Measurements from ENCODE around the gene AP1G2.
"Not testable (repeated sequence)": the region's sequence is repeated elsewhere in the genome, so short reads cannot be mapped to it uniquely, and the experiment has no call there.

AP1G2 gene, protein sequence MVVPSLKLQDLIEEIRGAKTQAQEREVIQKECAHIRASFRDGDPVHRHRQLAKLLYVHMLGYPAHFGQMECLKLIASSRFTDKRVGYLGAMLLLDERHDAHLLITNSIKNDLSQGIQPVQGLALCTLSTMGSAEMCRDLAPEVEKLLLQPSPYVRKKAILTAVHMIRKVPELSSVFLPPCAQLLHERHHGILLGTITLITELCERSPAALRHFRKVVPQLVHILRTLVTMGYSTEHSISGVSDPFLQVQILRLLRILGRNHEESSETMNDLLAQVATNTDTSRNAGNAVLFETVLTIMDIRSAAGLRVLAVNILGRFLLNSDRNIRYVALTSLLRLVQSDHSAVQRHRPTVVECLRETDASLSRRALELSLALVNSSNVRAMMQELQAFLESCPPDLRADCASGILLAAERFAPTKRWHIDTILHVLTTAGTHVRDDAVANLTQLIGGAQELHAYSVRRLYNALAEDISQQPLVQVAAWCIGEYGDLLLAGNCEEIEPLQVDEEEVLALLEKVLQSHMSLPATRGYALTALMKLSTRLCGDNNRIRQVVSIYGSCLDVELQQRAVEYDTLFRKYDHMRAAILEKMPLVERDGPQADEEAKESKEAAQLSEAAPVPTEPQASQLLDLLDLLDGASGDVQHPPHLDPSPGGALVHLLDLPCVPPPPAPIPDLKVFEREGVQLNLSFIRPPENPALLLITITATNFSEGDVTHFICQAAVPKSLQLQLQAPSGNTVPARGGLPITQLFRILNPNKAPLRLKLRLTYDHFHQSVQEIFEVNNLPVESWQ

DNA sequence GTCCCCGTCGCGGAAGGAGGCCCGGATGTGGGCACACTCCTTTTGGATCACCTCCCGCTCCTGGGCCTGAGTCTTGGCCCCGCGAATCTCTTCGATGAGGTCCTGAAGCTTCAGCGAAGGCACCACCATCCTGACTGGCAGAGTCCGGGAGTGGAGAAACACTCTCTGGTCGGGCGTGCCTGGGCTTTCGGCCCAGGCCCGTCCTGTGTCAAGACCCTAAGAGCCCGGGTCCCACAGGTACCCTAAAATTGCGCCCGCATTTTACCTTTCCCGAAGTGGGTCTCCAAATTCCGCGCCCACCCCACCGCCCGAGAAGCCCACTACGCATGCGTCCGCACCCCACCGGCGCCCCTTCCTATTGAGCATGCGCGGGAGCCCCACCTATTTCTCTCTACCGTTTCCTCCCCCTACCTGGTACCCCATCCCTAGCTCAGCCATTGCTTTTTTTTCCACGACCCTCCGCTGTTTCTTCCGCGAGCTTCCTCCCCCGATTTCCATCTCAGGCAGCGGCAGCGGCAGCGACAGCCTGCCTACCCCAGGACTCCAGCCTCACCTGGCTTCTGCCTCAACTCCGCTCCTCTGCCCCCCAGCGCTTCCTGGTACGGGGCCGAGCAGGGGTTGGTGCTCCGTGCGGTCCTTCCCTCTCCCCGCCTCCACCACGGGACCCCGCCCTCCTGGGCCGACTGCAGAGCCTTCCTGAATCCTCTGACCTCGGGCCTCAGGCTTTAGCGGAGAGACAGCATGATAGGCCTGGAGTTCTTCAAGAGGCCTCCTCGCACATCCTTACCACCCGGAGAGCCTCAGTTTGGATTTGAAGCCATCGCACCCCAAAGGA lies at the start of gene AP1G2:
Gene AP1G2, minus strand, starts transcription at position 606 of the 835 bp plus-strand sequence. Its CDS starts 477 bp downstream, at position 129.
- peak; percentile 86 for DNase-seq

DNA sequence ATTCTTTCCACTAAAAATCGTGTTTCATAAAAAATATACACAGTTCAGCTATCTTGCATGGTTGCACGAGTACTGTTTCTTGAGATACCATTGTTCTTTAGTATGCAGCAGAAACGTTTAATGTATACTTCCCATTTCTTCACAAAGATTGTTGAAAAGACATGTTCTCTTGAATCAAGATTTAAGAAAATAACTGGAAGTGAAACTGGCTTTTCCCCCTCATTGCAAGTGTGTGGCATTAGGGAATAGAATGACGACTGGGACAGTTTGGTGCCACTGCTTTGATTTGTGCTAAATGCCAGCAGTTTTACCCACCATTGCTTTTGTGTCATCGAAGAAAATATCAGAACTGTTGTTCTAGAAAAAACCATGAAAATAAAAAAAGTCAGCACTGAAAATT lies 48.3 kb upstream of the AP1G2 start:
- DNase-seq: no peak

DNA sequence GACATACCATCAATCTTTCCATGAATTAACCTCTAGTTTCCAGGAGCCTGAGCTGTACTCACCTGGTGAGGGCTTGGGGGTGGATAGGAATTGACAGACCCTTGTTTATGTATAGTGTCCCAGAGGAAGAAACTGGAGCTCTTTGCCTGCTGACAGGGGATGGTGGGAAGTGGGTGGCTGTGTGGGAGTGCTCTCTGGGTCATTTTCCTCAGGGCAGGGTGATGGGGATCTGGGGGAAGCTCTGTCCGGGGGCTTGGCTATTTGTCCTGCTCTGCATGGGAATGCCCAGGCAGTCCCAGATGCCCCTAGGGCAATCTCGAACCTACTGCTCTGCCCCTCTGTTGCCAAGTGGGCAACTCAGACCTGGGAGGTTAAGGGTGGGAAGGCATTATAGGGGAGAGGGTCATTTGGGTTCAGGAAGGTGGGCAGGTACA lies 46.8 kb upstream of the AP1G2 start:
- no peak for DNase-seq

DNA sequence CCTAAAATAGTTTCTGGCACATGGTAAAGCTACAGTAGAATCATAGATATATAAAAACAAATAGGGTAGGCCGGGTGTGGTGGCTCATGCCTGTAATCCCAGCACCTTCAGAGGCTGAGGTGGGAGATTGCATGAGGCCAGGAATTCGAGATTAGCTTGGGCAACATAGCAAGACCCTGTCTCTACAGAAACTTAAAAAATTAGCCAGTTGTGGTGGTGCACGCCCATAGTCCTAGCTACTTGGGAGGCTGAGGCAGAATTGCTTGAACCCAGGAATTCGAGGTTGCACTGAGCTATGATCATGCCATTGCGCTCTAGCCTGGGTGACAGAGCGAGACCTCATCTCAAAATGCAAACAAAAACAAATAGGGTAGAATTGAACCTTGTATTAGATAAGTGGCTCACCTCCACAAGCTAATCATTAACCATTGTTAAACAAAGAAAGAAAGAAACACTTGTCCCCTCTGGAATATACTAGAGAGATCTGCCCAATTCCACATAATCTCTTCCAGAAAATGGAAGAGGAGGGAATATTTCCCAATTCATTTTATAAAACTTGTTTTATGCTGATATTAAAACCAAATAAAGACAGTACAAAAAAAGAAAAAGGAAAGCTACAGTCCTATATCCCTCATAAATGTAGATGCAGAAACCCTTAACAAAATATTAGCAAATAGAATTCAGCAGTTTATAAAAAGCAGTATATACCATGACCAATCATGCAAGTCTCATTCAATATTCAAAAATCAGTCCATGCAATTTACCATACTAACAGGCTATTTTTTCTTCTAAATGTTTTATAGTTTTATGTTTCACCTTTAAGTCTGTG lies 45.9 kb upstream of the AP1G2 start:
- DNase-seq: no peak

DNA sequence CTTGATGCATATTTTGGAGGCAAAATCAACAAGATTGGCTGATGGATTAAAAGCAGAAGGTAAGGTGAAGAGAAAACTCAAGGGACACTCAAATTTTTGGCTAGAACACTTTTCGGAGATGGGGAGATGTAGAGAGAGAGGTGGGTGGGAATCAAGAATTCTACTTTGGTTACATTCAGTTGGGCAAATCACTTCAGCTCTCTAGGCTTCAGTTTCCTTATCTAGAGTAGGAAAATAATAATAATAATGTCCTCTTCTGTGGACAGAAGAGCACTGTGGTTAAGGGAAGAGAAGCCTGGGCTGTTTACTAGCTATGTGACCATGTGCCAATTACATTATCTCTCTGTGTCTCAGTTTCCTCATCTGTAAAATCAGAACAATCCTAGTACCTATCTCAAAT lies 45.2 kb upstream of the AP1G2 start:
- no peak for DNase-seq

DNA sequence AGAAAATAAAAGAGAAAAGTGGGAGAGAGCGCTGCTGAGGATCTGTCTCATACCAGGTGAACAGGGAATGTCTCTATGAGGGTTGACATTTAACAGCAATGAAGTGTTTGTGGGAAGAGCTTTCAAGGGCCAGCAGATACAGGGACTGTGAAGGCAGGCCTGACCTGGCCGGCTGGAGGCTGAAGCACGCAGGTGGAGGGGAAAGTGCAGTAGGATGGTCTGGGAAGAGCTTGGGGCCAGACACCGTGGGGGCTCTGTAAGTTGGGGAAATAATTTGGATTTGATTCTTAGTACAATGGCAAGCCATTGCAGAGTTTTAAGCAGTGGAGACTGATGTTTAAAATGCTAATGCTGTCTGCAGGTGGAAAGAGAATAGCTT lies 44.8 kb upstream of the AP1G2 start:
- no peak for DNase-seq

DNA sequence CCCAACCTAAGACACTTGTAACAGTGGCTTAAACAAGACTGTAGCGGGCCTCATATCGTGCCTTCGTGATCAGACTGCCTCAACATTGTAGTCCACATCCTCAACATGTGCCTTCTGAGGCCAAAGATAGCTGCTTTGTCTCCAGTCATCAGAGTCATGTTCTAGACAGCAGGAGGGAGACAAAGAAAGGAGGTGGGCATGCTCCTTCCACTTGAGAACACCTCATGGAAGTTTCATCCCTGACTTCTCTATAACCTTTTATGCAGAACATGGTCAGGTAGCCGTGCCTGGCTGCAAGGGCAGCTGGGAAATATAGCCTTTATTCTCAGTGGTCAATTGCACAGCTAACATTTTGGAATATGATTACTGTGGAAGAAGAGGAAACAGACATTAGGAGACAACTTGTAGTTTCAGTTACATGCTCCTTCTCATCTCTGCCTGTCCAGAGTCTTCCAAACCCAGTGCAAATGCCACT lies 43.3 kb upstream of the AP1G2 start:
- no peak for DNase-seq

DNA sequence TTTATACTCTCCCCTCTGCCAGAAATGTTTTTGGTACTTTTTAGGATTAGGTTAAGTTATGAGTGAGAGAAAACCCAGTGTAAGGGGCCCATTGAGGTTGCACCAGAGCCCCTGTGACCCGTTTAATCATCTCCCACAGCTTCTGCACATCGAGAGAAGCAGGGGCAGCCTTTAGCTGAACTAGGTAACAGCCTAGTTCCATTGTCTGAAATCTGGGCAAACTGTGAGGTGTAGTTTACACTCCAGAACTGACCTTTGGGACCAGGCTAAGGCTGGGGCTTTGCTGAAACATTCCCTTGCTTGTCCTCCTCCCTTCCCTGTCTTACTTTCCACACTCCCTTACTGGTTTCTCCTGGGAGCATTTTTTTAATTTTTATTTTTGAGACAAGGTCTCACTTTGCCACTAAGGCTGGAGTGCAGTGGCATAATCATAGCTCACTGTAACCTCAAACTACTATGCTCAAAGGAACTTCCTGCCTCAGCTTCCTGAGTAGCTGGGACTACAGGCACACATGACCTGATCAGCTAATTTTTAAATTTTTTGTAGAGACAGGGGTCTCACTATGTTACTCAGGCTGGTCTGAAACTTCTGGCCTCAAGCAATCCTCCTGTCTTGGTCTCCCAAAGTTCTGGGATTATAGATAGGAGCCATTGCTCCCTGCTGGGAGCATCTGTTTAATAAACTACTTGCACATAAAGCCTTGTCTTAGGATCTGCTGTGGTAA lies 42.7 kb upstream of the AP1G2 start:
- DNase-seq: no peak

DNA sequence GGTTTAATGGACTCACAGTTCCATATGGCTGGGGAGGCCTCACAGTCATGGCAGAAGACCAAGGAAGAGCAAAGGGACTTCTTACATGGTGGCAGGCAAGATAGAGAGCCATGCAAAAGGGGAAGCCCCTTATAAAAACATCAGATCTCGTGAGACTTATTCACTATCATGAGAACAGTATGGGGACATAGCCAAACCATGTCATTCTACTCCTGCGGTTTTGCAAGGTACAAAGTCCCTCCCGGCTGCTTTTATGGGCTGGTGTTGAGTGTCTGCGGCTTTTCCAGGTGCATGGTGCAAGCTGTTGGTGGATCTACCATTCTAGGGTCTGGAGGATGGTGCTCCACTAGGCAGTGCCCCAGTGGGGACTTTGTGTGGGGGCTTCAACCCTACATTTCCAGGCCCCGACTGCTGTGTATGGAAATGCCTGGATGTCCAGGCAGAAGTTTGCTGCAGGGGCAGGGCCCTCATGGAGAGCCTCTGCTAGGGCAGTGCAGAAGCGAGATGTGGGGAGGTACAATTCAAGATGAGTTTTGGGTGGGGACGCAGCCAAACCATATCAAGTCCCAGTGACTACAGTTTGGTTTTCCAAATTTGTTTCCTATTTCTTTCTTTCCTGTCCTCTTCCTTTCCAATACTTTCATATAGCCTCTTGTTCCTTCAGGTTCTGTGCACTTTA lies 42.0 kb upstream of the AP1G2 start:
- not testable (repeated sequence) for DNase-seq

DNA sequence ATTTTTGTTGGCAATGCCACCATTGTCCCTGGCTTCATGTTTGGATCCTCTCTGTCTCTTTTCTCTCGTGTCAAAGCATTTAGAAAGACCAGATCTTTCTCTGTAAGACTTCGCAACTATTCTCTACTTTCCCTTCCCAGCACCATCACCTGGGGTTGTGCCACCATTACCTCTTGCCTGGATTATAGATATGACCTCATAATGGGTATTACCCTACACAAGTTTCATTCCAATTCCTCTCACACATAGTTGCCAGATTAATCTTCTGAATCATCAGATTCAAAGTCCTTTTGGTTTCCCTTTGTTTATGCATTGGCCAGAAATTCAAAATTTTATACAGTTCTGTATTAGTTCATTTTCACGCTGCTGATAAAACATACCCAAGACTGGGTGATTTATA lies 41.4 kb upstream of the AP1G2 start:
- no peak for DNase-seq

DNA sequence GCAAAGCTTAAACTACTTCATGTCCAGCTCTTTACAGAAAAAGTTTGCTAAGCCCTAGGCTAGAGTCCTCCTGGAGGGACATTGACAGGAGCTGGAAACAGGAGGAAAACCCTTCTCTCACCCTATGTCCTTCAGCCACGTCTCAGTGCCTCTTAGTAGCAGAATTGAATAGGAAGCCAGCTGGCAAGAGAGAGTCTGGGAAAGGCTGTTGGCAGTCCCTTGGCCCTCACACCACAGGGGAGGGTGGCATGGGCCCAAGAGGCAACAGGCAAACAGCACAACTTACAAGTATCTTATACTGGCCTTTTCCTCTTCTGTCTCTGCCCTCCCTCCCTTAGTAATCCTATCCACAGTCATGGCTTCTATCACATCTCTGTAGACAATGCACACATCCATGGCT lies 40.9 kb upstream of the AP1G2 start:
- no peak for DNase-seq

DNA sequence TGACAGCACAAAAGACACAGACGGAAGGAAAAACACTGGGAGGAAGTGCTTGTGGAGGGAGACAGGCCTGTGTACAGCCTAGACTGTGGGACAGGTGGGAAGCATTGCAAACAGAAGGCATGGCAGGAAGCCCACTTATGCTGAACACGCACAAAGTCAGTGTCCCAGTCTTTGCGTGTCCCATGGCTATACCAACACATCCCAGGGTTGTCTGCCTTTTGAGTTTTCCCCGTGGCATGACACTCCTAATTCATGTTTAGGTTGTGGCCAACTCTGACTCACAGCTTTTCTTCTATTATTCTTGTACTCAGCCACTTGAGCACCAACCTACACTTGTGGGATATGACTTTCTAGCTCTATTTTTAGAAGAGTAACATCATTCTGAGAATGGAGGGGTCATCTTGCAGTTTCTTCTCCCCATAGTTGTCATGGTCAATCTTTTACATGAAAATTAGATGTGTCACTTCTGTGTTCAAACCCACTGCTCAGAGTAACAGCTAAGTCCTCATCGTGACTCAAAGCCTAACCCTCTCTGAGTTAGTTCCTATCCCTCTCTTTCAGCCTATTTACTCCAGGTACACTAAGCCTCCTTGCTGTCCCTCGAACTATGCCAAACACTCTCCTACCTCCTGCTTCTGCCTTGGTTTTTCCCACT lies 38.5 kb upstream of the AP1G2 start:
- no peak for DNase-seq

DNA sequence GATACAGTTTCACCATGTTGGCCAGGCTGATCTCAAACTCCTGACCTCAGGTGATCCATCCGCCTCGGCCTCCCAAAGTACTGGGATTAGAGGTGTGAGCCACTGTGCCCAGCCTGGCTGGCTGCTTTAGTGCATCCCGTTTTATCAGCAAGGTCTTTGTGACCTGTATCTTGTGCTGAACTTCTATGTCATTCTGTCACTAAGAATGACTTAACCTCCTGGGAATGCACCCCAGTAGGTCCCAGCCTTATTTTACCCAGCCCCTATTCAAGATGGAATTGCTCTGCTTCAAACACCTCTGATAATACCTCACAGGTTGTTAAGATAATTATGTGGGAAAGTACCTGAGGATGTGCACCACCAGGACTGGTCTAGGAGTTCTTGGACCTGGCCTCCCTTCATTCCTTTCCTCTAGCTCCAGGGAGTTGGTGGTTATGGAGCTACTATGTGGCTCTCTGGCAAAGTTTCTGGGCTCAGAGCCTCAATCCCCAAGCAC lies 37.1 kb upstream of the AP1G2 start:
- DNase-seq: no peak

DNA sequence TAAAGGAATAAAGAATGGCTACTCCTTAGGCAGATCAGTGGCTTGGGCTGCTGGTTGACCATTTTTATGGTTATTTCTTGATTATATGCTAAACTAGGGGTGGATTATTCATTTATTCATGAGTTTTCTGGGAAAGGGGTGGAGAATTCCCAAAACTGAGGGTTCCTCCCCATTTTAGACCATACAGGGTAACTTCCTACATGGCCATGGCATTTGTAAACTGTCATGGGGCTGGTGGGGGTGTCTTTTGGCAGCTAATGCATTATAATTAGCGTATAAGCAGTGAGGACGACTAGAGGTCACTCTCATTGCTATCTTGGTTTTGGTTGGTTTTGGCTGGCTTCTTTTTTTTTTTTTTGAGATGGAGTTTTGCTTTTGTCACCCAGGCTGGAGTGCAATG lies 36.6 kb upstream of the AP1G2 start:
- no peak for DNase-seq

DNA sequence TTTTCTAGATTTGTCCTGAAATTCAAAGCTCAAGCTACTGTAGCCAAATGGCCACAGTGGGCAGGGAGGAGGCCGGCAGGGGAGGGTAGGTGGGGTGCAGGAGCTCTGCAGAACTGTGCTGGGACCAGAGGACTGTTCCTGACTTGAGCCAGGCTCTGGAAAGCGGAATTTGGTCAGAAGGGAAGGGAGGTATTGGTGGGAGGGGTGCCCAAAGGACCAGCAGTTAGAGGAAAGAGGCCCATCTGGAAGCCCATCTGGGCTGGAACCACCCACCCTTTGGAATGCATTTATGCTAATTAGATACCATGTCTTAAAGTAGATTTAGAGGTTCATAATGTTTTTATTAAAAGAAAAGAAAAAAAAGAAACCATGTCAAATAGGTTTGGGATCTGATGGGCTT lies 35.5 kb upstream of the AP1G2 start:
- no peak for DNase-seq

DNA sequence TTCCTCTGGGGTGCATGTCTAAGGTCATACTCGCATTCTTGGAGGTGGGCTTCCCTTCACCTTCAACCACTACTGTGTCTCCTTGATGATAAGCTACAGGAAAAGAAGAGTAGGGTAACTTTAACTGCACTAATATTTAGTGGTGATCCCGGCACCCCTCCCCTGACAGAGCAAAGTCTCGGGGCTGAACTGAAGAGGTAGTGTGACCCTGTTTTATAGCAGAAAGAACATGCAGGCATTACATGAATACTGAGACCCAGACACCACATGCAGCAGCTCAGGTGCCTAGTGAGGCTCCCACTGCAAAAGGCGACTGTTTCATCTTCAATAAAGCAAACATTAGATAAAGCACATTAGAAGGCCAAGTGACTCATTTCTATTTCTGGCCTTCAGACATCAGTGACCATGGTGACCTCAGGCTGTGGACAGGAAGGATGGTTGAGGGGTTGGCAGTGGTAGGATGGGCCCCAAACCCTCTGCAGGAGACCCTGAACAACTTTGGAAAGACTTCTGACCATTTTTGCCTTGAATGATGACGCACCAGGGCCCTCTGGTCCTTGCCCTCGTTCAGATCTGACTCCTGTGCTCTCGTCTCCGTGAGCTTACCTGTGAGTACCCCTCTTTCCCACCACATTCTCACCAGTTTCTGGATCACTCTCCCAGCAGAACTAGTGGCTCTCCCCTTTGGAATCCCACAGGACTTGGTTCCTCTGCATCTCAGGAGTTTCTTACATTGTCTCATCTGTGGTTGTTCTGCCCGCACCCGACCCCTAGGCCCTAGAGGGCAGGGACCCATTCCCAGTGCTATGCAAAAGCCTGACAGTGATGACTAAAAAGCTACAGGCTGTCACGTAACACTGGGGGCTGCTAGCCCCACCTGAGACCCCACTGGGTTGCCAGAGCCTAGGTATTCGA lies 34.8 kb upstream of the AP1G2 start:
- no peak for DNase-seq

DNA sequence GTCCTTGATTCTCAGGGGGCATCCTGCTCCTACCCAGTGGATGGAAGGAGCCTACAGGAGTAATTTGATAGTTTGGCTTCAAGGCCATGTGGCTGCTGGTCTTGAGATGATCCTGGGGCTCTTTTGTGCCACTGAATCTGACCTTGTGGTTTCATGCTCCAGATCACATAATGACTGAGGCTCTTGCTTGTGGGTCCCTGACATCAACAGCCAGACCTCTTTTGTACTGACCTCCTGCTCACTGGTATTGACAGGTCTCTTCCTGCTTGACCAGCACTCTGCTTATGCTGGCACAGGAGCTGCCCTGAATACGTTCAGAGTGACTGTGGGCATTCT lies 34.2 kb upstream of the AP1G2 start:
- DNase-seq: no peak

DNA sequence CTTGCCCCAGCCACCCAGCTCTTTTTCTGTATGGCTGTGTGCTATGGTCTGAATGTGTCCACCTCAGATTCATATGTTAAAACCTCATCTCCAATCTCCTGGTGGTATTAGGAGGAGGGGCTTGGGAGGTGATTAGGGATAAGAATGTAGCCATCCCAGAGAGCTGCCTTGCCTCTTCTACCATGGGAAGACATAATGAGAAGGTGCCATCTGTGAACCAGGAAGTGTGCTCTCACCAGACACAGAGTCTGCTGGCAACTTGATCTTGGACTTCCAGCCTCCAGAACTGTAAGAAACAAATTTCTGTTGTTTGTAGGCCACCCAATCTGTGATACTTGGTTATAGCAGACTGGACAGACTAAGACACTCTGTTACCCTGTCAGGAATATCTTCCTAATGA lies 33.8 kb upstream of the AP1G2 start:
- no peak for DNase-seq

DNA sequence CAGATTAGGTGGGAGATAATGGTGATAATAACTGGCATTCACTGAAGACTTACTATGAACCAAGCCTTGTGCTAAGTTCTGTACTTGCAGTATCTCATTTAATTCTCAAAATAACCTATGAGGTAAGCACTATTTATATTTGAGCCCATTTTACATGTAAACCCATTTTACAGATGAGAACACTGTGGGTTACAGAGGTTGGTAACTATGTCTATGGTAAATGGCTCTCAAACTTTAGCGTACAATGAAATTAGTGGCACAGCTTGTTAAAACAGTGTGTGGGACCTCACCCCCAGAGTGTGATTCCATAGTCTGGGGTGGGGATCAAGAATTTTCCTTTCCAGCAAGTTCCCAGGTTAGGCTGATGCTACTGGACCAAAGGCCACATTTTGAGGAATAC lies 33.2 kb upstream of the AP1G2 start:
- no peak for DNase-seq

Data from retina (tissue), 1 donor.